GM12878 (cell line): Measurements from ENCODE around the gene WDR13. TPM values are rescaled to one million over a fixed set of nuclear protein-coding genes. Genes with fewer than 3 reads are reported as not detected.

Source experiments
- ATAC-seq: fragments of 200-7000 bp; cut with Tn5 transposase; 3 replicates; pipeline ENCODE4 v1.9.1; 2020; ENCODE audit warnings: mild to moderate bottlenecking, moderate library complexity
- Bru-seq: library from RNA; stranded (reverse); fragments of 400-500 nt; gene quantifications from one replicate; lab custom pipeline; 2021; lab: Mats Ljungman, UMichigan
- BruChase-seq, 2 experiments: library from RNA; stranded (reverse); fragments of 400-500 nt; gene quantifications; one replicate each; lab custom pipeline; 2021; lab: Mats Ljungman, UMichigan
- BruUV-seq: library from RNA; stranded (reverse); fragments of 400-500 nt; replicated peaks from 2 replicates; lab custom pipeline; 2021; lab: Mats Ljungman, UMichigan
- CTCF ChIA-PET: fragments of 300-600 bp; sonication (Branson Sonifier 250); formaldehyde crosslinking; extraction: SDS; loops from one replicate; lab custom pipeline; 2021; ENCODE audit warnings: inconsistent platforms; lab: Yijun Ruan, JAX
- POLR2A ChIA-PET: fragments of 350-600 bp; formaldehyde crosslinking; extraction: SDS; loops from one replicate; lab custom pipeline; 2021; ENCODE audit warnings: inconsistent platforms; lab: Charles Lee
- RAD21 ChIA-PET: fragments of 300-600 bp; sonication (Branson Sonifier 250); formaldehyde crosslinking; loops from one replicate; lab custom pipeline; 2023; ENCODE audit warnings: antibody characterized with exemption; ENCODE audit not compliant: unreplicated experiment; lab: Charles Lee
- SMC1A ChIA-PET: fragments of 300-600 bp; sonication (Branson Sonifier 250); formaldehyde crosslinking; loops from one replicate; lab custom pipeline; 2023; ENCODE audit not compliant: unreplicated experiment, uncharacterized antibody; lab: Charles Lee
- DNase-seq: peaks from one replicate; pipeline ENCODE4 v3.0.0-alpha.2; 2011; ENCODE audit warnings: low read depth, low spot score
- FAIRE-seq: peaks from 3 replicates; lab custom pipeline; 2011; peaks lifted over from hg19 to GRCh38; lab: Jason Lieb, UNC
- H2AFZ ChIP-seq: 2 replicates; pipeline ENCODE4 v1.6.0; 2011; ENCODE audit warnings: low read depth, low read length, control low read depth; ENCODE audit not compliant: control insufficient read depth
- H3K27ac ChIP-seq: 2 replicates; pipeline ENCODE4 v1.5.1; 2011; ENCODE audit warnings: control low read depth; ENCODE audit not compliant: control insufficient read depth, insufficient read depth
- H3K27me3 ChIP-seq, 2 experiments: replicated peaks in 1 of 2; 2 replicates each; pipeline versions ENCODE4 v1.6.0 to v1.6.1; 2011; ENCODE audit warnings: low read length in 1 of 2; ENCODE audit not compliant: control insufficient read depth in 2 of 2, insufficient read depth in 2 of 2
- H3K36me3 ChIP-seq, 2 experiments: 2 replicates each; pipeline ENCODE4 v1.5.1; 2011; ENCODE audit warnings: low read length in 1 of 2; ENCODE audit not compliant: control insufficient read depth in 2 of 2, insufficient read depth in 2 of 2
- H3K4me1 ChIP-seq: 2 replicates; pipeline ENCODE4 v1.6.1; 2011; ENCODE audit warnings: mild to moderate bottlenecking, low read length, moderate library complexity, mixed read lengths; ENCODE audit not compliant: control insufficient read depth, insufficient read depth
- H3K4me2 ChIP-seq: 2 replicates; pipeline ENCODE4 v1.6.0; 2011; ENCODE audit warnings: control low read depth; ENCODE audit not compliant: control insufficient read depth, insufficient read depth
- H3K4me3 ChIP-seq: fragments of 200-600 bp; sonication (generic); 2 replicates; pipeline ENCODE4 v1.5.1; 2016
- H3K79me2 ChIP-seq: 2 replicates; pipeline ENCODE4 v1.6.0; 2011; ENCODE audit warnings: low read length; ENCODE audit not compliant: control insufficient read depth, insufficient read depth
- H3K9ac ChIP-seq: 2 replicates; pipeline ENCODE4 v1.8.0; 2011; ENCODE audit warnings: low read length, control low read depth, mixed read lengths; ENCODE audit not compliant: control insufficient read depth, insufficient read depth
- H3K9me3 ChIP-seq: replicated peaks from 3 replicates; pipeline ENCODE4 v1.5.1; 2011; ENCODE audit warnings: mild to moderate bottlenecking, low read length; ENCODE audit not compliant: control insufficient read depth, insufficient read depth
- H4K20me1 ChIP-seq: 2 replicates; pipeline ENCODE4 v1.6.0; 2011; ENCODE audit not compliant: control insufficient read depth, insufficient read depth
- BMI1 ChIP-seq: fragments of 450-650 bp; IDR thresholded peaks from 2 replicates; pipeline ENCODE4 v1.6.1; 2016; ENCODE audit warnings: mild to moderate bottlenecking, moderate library complexity, borderline replicate concordance
- CEBPZ ChIP-seq: fragments of 150-350 bp; IDR thresholded peaks from 2 replicates; pipeline ENCODE4 v1.6.1; 2016; ENCODE audit warnings: low read depth, low read length
- CREM ChIP-seq: IDR thresholded peaks from 2 replicates; pipeline ENCODE4 v1.6.1; 2014; ENCODE audit warnings: antibody characterized with exemption, low read depth
- IKZF1 ChIP-seq: fragments of 450-650 bp; conservative IDR thresholded peaks from 2 replicates; pipeline ENCODE4 v1.6.1; 2017; ENCODE audit warnings: antibody characterized with exemption, mild to moderate bottlenecking
- KLF5 ChIP-seq: fragments of 450-650 bp; IDR thresholded peaks from 2 replicates; pipeline ENCODE4 v1.6.1; 2014; ENCODE audit warnings: mild to moderate bottlenecking; ENCODE audit not compliant: partially characterized antibody
- MLLT1 ChIP-seq: fragments of 450-650 bp; IDR thresholded peaks from 2 replicates; pipeline ENCODE4 v1.6.1; 2016; ENCODE audit warnings: mild to moderate bottlenecking
- NFXL1 ChIP-seq: fragments of 450-650 bp; IDR thresholded peaks from 2 replicates; pipeline ENCODE4 v1.6.1; 2017; ENCODE audit warnings: antibody characterized with exemption, mild to moderate bottlenecking, borderline replicate concordance
- NR2F1 ChIP-seq: fragments of 450-650 bp; conservative IDR thresholded peaks from 2 replicates; pipeline ENCODE4 v1.6.1; 2017; ENCODE audit warnings: mild to moderate bottlenecking
- NRF1 ChIP-seq: conservative IDR thresholded peaks from 2 replicates; pipeline ENCODE4 v1.6.1; 2011; ENCODE audit warnings: mild to moderate bottlenecking, low read depth, low read length, improper control_type of control experiment
- PKNOX1 ChIP-seq: fragments of 450-650 bp; IDR thresholded peaks from 2 replicates; pipeline ENCODE4 v1.6.1; 2016; ENCODE audit warnings: mild to moderate bottlenecking
- STAT1 ChIP-seq: fragments of 450-650 bp; conservative IDR thresholded peaks from 2 replicates; pipeline ENCODE4 v1.6.1; 2014; ENCODE audit warnings: antibody characterized with exemption, mild to moderate bottlenecking
- WGBS: methylation state at CpG from one replicate; pipeline ENCODE4 v1.1.6; 2016; ENCODE audit warnings: low lambda C conversion rate; ENCODE audit not compliant: insufficient replicate concordance, insufficient coverage; ENCODE audit errors: missing lambda C conversion rate; 5-methylcytosine and 5-hydroxymethylcytosine counted together
- in situ Hi-C: fragments of 300-500 bp; cut with MboI; formaldehyde crosslinking; loops from 9 replicates; pipeline ENCODE4 v1.14.3; 2018; ENCODE audit warnings: mixed read lengths
- intact Hi-C: fragments of 100-400 bp; cut with micrococcal nuclease; formaldehyde crosslinking; loops from one replicate; pipeline ENCODE4 v1.14.2; 2022; ENCODE audit not compliant: unreplicated experiment
- long read RNA-seq, 2 experiments: library from polyadenylated mRNA; unstranded; transcript quantifications; one replicate each; pipeline ENCODE4 v2.0.0, GENCODE V29; 2019 to 2020
- polyA minus RNA-seq, 3 experiments: library from RNA; depleted of rRNA, polyadenylated mRNA; stranded (reverse); fragments of >200 nt; gene quantifications; 2 replicates each; pipeline ENCODE4 v1.2.3, GENCODE V29; 2011
- polyA plus RNA-seq, 11 experiments: library from polyadenylated mRNA; depleted of rRNA in 4 of 11; unstranded in 6 of 11; stranded (reverse) in 5 of 11; fragments of >200 nt; fragmentation: Nextera tagmentation in 4 of 11; fragmentation: Illumina TruSeq in 1 of 11; extraction: Ambion mirVana in 4 of 11; extraction: Trizol in 1 of 11; gene quantifications; 1 replicate in 1 of 11; 2 replicates in 10 of 11; pipeline versions ENCODE4 v1.2.1 to v1.2.3, GENCODE V29; 2011 to 2016; ENCODE audit warnings: inconsistent platforms in 2 of 11, missing spikeins in 2 of 11, low read depth in 1 of 11
- total RNA-seq, 4 experiments: library from RNA; depleted of rRNA in 3 of 4; stranded (reverse); fragments of >200 nt in 3 of 4; fragmentation: Illumina TruSeq in 1 of 4; extraction: Trizol in 1 of 4; gene quantifications; 2 replicates each; pipeline versions ENCODE4 v1.2.1 to v1.2.3, GENCODE V29; 2013 to 2021

The WDR13 gene
- total RNA-seq (2013; cell fraction: nucleolus; rRNA removed), result 38.3 and 49.7 TPM in 2 replicates
- total RNA-seq (2014; rRNA removed), result 51.1 and 52.0 TPM in 2 replicates
- total RNA-seq (2014; rRNA removed; fragmentation: Illumina TruSeq; extraction: Trizol), result 16.3 and 17.2 TPM in 2 replicates
- 49.5 and 54.3 TPM in 2 replicates for total RNA-seq (2021)
- 18.0 TPM for polyA plus RNA-seq (2011; ENCODE audit: low read depth)
- 11.8 and 19.6 TPM in 2 replicates for polyA plus RNA-seq (2011; rRNA removed)
- 64.8 and 77.2 TPM in 2 replicates for polyA plus RNA-seq (2011; cell fraction: cytosol; rRNA removed)
- polyA plus RNA-seq (2011; cell fraction: nucleus; rRNA removed), result 191 and 250 TPM in 2 replicates
- 64.4 and 133 TPM in 2 replicates for polyA plus RNA-seq (2012)
- 3.9 and 19.8 TPM in 2 replicates for polyA plus RNA-seq (2014; fragmentation: Illumina TruSeq; extraction: Trizol)
- 10 to 100 TPM in 1 of 2 experiments, 1 to 10 TPM in 1; 6.9 to 20.1 TPM for polyA plus RNA-seq (2014; fragmentation: Nextera tagmentation; extraction: Ambion mirVana)
- polyA plus RNA-seq (2014; rRNA removed), result 37.6 and 52.1 TPM in 2 replicates
- polyA plus RNA-seq (2016; fragmentation: Nextera tagmentation; extraction: Ambion mirVana), result 10 to 100 TPM; 44.6 to 62.7 TPM
- polyA minus RNA-seq (2011; rRNA and poly(A)+ RNA removed), result 18.4 and 45.3 TPM in 2 replicates
- polyA minus RNA-seq (2011; cell fraction: cytosol; rRNA and poly(A)+ RNA removed), result 13.3 and 19.9 TPM in 2 replicates
- polyA minus RNA-seq (2011; cell fraction: nucleus; rRNA and poly(A)+ RNA removed), result 15.0 and 31.8 TPM in 2 replicates
- Bru-seq, nascent RNA, result percentile 61 among the genes with signal in this experiment
- BruChase-seq, experiment 1, labeled RNA remaining after a 6-hour chase, result percentile 65 among the genes with signal in this experiment
- BruChase-seq, experiment 2, labeled RNA remaining after a 2-hour chase, result percentile 60 among the genes with signal in this experiment
- long read RNA-seq, experiment 1, full-length matches to known transcripts, result 24 of 34 reads
- long read RNA-seq, experiment 1, partial matches to known transcripts, result 0 of 34 reads
- long read RNA-seq, experiment 1, other reads (novel, unspliced or antisense), result 10 of 34 reads
- long read RNA-seq, experiment 2, full-length matches to known transcripts, result 13 of 19 reads
- long read RNA-seq, experiment 2, partial matches to known transcripts, result 1 of 19 reads
- long read RNA-seq, experiment 2, other reads (novel, unspliced or antisense), result 5 of 19 reads

- WGBS, result 26% methylated on average over 56 of the region's 62 CpGs
- ChIA-PET SMC1A (no interaction called here), POLR2A (interaction anchor here (0.6 to 2.0 kb wide), 3 partner anchors 23 to 94 kb away, joined by 3 to 5 read pairs (median 3); partner anchors contain the start of gene RBM3)
- TF ChIP-seq NR2F1 (peak; percentile 99), PKNOX1 (peak; percentile 50; the same call in 1 of the 2 replicates), BMI1 (peak; percentile 97), CREM (0 out of 2 replicates have a peak, but pooled peaks have one; percentile 18), IKZF1 (peak; percentile 96), CEBPZ (no peak), STAT1 (0 out of 2 replicates have a peak, but pooled peaks have one; percentile 57), KLF5 (no peak), MLLT1 (peak; percentile 100), NFXL1 (no peak), NRF1 (peak; percentile 91)
These were observed at the start of gene WDR13 for GRCh38 chrX:48597353-48598264. Gene WDR13, plus strand, starts transcription at chrX:48597492. Its CDS starts 505 bp downstream, at chrX:48597997.

More at GRCh38 chrX:48597353-48598264, at the start of gene WDR13:
- DNase-seq, result peak; percentile 84
- no peaks in the 10 kb centered on the region for H3K27me3 ChIP-seq
- peak within 1 kb of the TSS; percentile 76 for H3K4me2 ChIP-seq
- intact Hi-C loops (no loop called here), in situ Hi-C loops (no loop called here)
- peak within 1 kb of the TSS; percentile 90 for H3K4me3 ChIP-seq
- BruUV-seq, result TSS peak; percentile 77
- H3K36me3 ChIP-seq, result no peaks in the 10 kb centered on the region
- peak within 1 kb of the TSS; percentile 89 for H3K9ac ChIP-seq
- ChIA-PET RAD21 (interaction anchor here (0.9 kb wide), 2 partner anchors 23 to 446 kb away, joined by 3 read pairs; partner anchors contain the start of gene TFE3), CTCF (interaction anchor here (0.5 kb wide), 1 partner anchor 26 kb away, joined by 3 read pairs; no protein-coding TSS in a partner anchor)
- FAIRE-seq, result peak; percentile 81
- H4K20me1 ChIP-seq, result no peaks in the 10 kb centered on the region
- H3K4me1 ChIP-seq, result no peaks in the 10 kb centered on the region
- H3K27ac ChIP-seq, result peak within 1 kb of the TSS; percentile 85
- H3K9me3 ChIP-seq, result no peaks in the 10 kb centered on the region; the same call in 2 of the 3 replicates
- H2AFZ ChIP-seq, result peak within 1 kb of the TSS; percentile 77
- ATAC-seq, result peak; percentile 92
- H3K79me2 ChIP-seq, result no peaks in the 10 kb centered on the region
